PC-3 (cell line): ENCODE results near the gene ANKRD49. TPM values are rescaled to one million over a fixed set of nuclear protein-coding genes. Genes with fewer than 3 reads are reported as not detected.

Source experiments
- ATAC-seq: fragments of 200-7000 bp; cut with Tn5 transposase; 2 replicates; pipeline ENCODE4 v1.9.1; 2020; ENCODE audit warnings: mild to moderate bottlenecking, moderate library complexity
- BruUV-seq: library from RNA; stranded (reverse); fragments of 400-500 nt; replicated peaks from 2 replicates; lab custom pipeline; 2021; lab: Mats Ljungman, UMichigan
- CTCF ChIA-PET: fragments of 300-600 bp; sonication (Branson Sonifier 250); formaldehyde crosslinking; loops from one replicate; lab custom pipeline; 2022; ENCODE audit warnings: antibody characterized with exemption; lab: Charles Lee
- POLR2A ChIA-PET: fragments of 300-600 bp; sonication (Branson Sonifier 250); formaldehyde crosslinking; loops from one replicate; lab custom pipeline; 2022; ENCODE audit warnings: antibody characterized with exemption; ENCODE audit not compliant: unreplicated experiment; lab: Charles Lee
- DNase-seq: peaks from one replicate; pipeline ENCODE4 v3.0.0-alpha.2; 2015
- H2AFZ ChIP-seq: fragments of 300-600 bp; sonication (generic); 2 replicates; pipeline ENCODE4 v1.6.0; 2016; ENCODE audit warnings: antibody characterized with exemption, low read length
- H3F3A ChIP-seq: fragments of 300-600 bp; sonication (generic); one replicate; pipeline ENCODE4 v1.6.0; 2017; ENCODE audit warnings: antibody characterized with exemption, low read length, control low read depth, mild to moderate bottlenecking; ENCODE audit not compliant: unreplicated experiment
- H3K27ac ChIP-seq: fragments of 300-600 bp; sonication (generic); 2 replicates; pipeline ENCODE4 v1.5.1; 2016; ENCODE audit warnings: mild to moderate bottlenecking, low read length
- H3K27me3 ChIP-seq: fragments of 300-600 bp; sonication (generic); 2 replicates; pipeline ENCODE4 v1.6.1; 2016; ENCODE audit warnings: low read length, mixed read lengths
- H3K36me3 ChIP-seq: fragments of 300-600 bp; sonication (generic); 2 replicates; pipeline ENCODE4 v1.6.1; 2016; ENCODE audit warnings: low read depth, mixed run types, low read length, mixed read lengths
- H3K4me1 ChIP-seq: fragments of 300-600 bp; sonication (generic); 2 replicates; pipeline ENCODE4 v1.5.1; 2016; ENCODE audit warnings: low read length; ENCODE audit not compliant: insufficient read depth
- H3K4me2 ChIP-seq: fragments of 300-600 bp; sonication (generic); 2 replicates; pipeline ENCODE4 v1.6.0; 2016; ENCODE audit warnings: low read length
- H3K4me3 ChIP-seq: fragments of 300-600 bp; sonication (generic); 2 replicates; pipeline ENCODE4 v1.5.1; 2016; ENCODE audit warnings: mild to moderate bottlenecking, low read length, mixed read lengths
- H3K79me2 ChIP-seq: fragments of 300-600 bp; sonication (generic); 2 replicates; pipeline ENCODE4 v1.6.1; 2017; ENCODE audit warnings: low read length, mixed read lengths
- H3K9ac ChIP-seq: fragments of 300-600 bp; sonication (generic); 2 replicates; pipeline ENCODE4 v1.6.0; 2016; ENCODE audit warnings: mild to moderate bottlenecking, low read length
- H3K9me2 ChIP-seq: fragments of 300-600 bp; sonication (generic); replicated peaks from 2 replicates; pipeline ENCODE4 v1.6.1; 2016; ENCODE audit warnings: mixed run types, low read length, mixed read lengths
- H3K9me3 ChIP-seq: fragments of 300-600 bp; sonication (generic); 2 replicates; pipeline ENCODE4 v1.6.1; 2016; ENCODE audit warnings: low read length, mixed read lengths
- H4K20me1 ChIP-seq: fragments of 300-600 bp; sonication (generic); 2 replicates; pipeline ENCODE4 v1.6.1; 2016; ENCODE audit warnings: low read length, mixed read lengths
- CTCF ChIP-seq: fragments of 300-600 bp; sonication (generic); conservative IDR thresholded peaks from 2 replicates; pipeline ENCODE4 v1.5.1; 2017; ENCODE audit warnings: antibody characterized with exemption, low read depth, mild to moderate bottlenecking, low read length
- EZH2 ChIP-seq: fragments of 300-600 bp; sonication (generic); IDR thresholded peaks from one replicate; pipeline ENCODE4 v1.6.1; 2017; ENCODE audit warnings: antibody characterized with exemption, mild to moderate bottlenecking, low read length; ENCODE audit not compliant: unreplicated experiment
- EZH2phosphoT487 ChIP-seq: fragments of 300-600 bp; sonication (generic); IDR thresholded peaks from 2 replicates; pipeline ENCODE4 v1.6.1; 2018; ENCODE audit warnings: mild to moderate bottlenecking, antibody characterized with exemption, low read length, borderline replicate concordance
- intact Hi-C: fragments of 100-400 bp; cut with micrococcal nuclease; formaldehyde crosslinking; loops from 2 replicates; pipeline ENCODE4 v1.9.0; 2023
- total RNA-seq: library from RNA; depleted of rRNA; stranded (reverse); fragments of >200 nt; gene quantifications from 2 replicates; pipeline ENCODE4 v1.2.3, GENCODE V29; 2014

The ANKRD49 gene
- total RNA-seq, 1 experiment from 2014 or later: 9.0 TPM

- H3K4me2 ChIP-seq: no peak overlapping the region
- H3K36me3 ChIP-seq: peaks cover 4% of the 10 kb centered on the region; the same call in 1 of the 2 replicates
- POLR2A ChIA-PET: no interaction called here
- peaks cover 32% of the 10 kb centered on the region for H3K4me1 ChIP-seq
- peaks cover 4% of the 10 kb centered on the region; the same call in 1 of the 2 replicates for H4K20me1 ChIP-seq
- ATAC-seq (no peak), DNase-seq (no peak)
- no peaks in the 10 kb centered on the region for H3K9me2 ChIP-seq
- intact Hi-C loops: no loop called here
- CTCF ChIA-PET: no interaction called here
- H3K9me3 ChIP-seq: no peaks in the 10 kb centered on the region
- no peak overlapping the region for H3K27ac ChIP-seq
- BruUV-seq: no TSS peak
- peaks cover 10% of the 10 kb centered on the region for H3F3A ChIP-seq
- TF ChIP-seq CTCF: no peak
- no peak for TF ChIP-seq EZH2phosphoT487
- TF ChIP-seq EZH2: no peak
- H3K27me3 ChIP-seq: no peaks in the 10 kb centered on the region
- no peaks in the 10 kb centered on the region for H3K79me2 ChIP-seq
- H3K9ac ChIP-seq: no peak overlapping the region
- H2AFZ ChIP-seq: no peak overlapping the region
- H3K4me3 ChIP-seq: no peak overlapping the region
Measured at GRCh38 chr11:94452988-94453387, 40.8 kb upstream of the ANKRD49 start.

- Histone ChIP-seq H3K4me2 (no peak overlapping the region), H3K9ac (no peak overlapping the region), H3K79me2 (no peaks in the 10 kb centered on the region), H3K27me3 (no peaks in the 10 kb centered on the region), H3K9me3 (no peaks in the 10 kb centered on the region), H3K27ac (no peak overlapping the region), H2AFZ (no peak overlapping the region), H3F3A (peaks cover 5% of the 10 kb centered on the region), H3K36me3 (peaks cover 6% of the 10 kb centered on the region; the same call in 1 of the 2 replicates), H3K4me1 (peaks cover 32% of the 10 kb centered on the region), H4K20me1 (0 out of 2 replicates have a peak, but pooled peaks cover 4% of the 10 kb centered on the region), H3K4me3 (no peak overlapping the region), H3K9me2 (no peaks in the 10 kb centered on the region)
- TF ChIP-seq CTCF: no peak
- no peak for TF ChIP-seq EZH2phosphoT487
- no peak for TF ChIP-seq EZH2
- intact Hi-C loops: no loop called here
- ATAC-seq (no peak), DNase-seq (no peak)
- ChIA-PET CTCF (no interaction called here), POLR2A (interaction anchor here (0.7 kb wide), 1 partner anchor 68 kb away, joined by 3 read pairs; no protein-coding TSS in a partner anchor)
- no TSS peak for BruUV-seq
Measured at GRCh38 chr11:94454301-94454700, 39.5 kb upstream of the ANKRD49 start.

GRCh38 chr11:94455861-94456260 is 37.9 kb upstream of the ANKRD49 start:
- Histone ChIP-seq H3K79me2 (no peaks in the 10 kb centered on the region), H3K27ac (no peak overlapping the region), H3K9ac (no peak overlapping the region), H3K9me3 (no peaks in the 10 kb centered on the region), H4K20me1 (no peaks in the 10 kb centered on the region), H3K9me2 (no peaks in the 10 kb centered on the region), H3F3A (no peaks in the 10 kb centered on the region), H3K4me1 (peaks cover 21% of the 10 kb centered on the region), H3K27me3 (no peaks in the 10 kb centered on the region), H3K4me3 (no peak overlapping the region), H3K36me3 (peaks cover 15% of the 10 kb centered on the region; the same call in 1 of the 2 replicates), H3K4me2 (peak overlapping the region; percentile 56), H2AFZ (no peak overlapping the region)
- BruUV-seq: no TSS peak
- peak; percentile 66 for ATAC-seq
- ChIA-PET CTCF (no interaction called here), POLR2A (no interaction called here)
- intact Hi-C loops: no loop called here
- peak; percentile 90 for DNase-seq
- TF ChIP-seq CTCF (no peak), EZH2phosphoT487 (no peak), EZH2 (no peak)
